A549 treated with CpdA at 1 μM for 4 hours (cell line): ENCODE measurements around the gene PCGF3. TPM values are rescaled to one million over a fixed set of nuclear protein-coding genes. Genes with fewer than 3 reads are reported as not detected.

Source experiments
- total RNA-seq: library from RNA; stranded (reverse); fragments of 200-300 nt; extraction: Qiagen RNA extraction; gene quantifications from 5 replicates; pipeline ENCODE4 v1.2.3, GENCODE V29; 2022; ENCODE audit warnings: low read depth

The PCGF3 gene, protein sequence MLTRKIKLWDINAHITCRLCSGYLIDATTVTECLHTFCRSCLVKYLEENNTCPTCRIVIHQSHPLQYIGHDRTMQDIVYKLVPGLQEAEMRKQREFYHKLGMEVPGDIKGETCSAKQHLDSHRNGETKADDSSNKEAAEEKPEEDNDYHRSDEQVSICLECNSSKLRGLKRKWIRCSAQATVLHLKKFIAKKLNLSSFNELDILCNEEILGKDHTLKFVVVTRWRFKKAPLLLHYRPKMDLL
- 14.4 to 23.1 TPM (median 21.0 TPM) in 5 replicates for total RNA-seq

GRCh38 chr4:705278-706082 is at the start of gene PCGF3:
PCGF3 (plus strand) TSS chr4:705832; CDS start chr4:733681, 27,849 bp downstream.

DNA sequence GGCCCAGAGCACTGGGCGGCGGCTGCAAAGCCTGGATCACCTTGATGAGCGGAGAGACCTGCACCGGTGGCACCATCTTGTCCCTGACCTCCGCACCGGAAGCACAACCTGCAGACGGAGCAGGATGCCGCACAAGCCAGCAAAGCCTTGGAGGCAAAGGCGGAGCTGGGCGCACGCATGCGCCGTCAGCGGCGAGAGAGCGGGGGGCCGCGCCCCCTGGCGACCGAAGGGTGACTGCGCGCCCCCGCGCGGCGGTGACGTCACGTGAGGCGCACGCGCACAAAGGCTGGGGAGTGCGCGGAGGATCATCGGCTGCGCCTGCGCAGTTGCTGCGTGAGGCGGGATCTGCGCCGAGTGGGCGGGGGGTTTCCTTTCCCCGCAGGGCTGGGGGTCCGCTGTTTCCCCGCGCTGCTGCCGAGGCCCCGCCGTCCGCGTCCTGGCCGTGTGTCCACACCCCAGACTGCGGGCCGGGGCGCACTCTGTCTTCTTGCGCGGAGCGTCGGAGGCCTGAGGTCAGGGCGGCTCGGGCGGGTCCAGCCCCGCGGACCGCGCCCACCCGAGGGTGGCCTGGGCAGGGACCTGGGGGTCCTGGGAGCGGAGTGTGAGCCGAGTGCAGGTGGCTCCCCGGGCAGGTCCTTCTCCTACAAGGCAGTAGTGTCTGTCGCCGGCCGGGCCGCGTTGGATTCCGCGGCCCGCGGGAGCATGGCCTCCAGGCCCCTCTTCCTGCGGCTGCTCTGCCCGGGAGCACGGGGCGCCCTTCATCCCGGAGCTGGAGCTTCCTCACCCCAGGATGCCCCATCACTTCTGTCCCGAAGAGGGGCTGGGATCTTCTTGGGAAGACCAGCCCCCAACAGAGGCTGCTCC is 31.2 kb upstream of the PCGF3 start, which contains the start of the genes ATP5ME and MYL5:
ATP5ME (minus strand) TSS at position 105 of the 864 bp plus-strand sequence; CDS start at position 76, 29 bp downstream.
MYL5 (plus strand) TSS at position 371 of the 864 bp plus-strand sequence. CDS start 3,485 bp downstream, outside the sequence.

GRCh38 chr4:688854-689681 is 16.6 kb upstream of the PCGF3 start, which contains the start of gene SLC49A3:
SLC49A3 (minus strand) TSS chr4:689151; CDS start chr4:689127, 24 bp downstream.

Other genes with a start within 250 kb of the PCGF3 start
- 12.9 to 18.6 TPM (median 13.9 TPM) in 5 replicates for gene ZNF721, start 206.7 kb upstream of the PCGF3 start, total RNA-seq
- gene PIGG, start 206.6 kb upstream of the PCGF3 start, total RNA-seq: 19.7 to 26.2 TPM (median 25.2 TPM) in 5 replicates
- not detected in 5 replicates for gene TMEM271, start 129.5 kb upstream of the PCGF3 start, total RNA-seq
- not detected in 5 replicates for gene PDE6B, start 80.3 kb upstream of the PCGF3 start, total RNA-seq
- 349 to 448 TPM (median 380 TPM) in 5 replicates for gene ATP5ME, start 31.6 kb upstream of the PCGF3 start, total RNA-seq
- gene MYL5, start 31.3 kb upstream of the PCGF3 start, total RNA-seq: 7.7 to 12.7 TPM (median 11.2 TPM) in 5 replicates
- 0.10 to 0.42 TPM (median 0.20 TPM) in 5 replicates for gene SLC49A3, start 16.7 kb upstream of the PCGF3 start, total RNA-seq
- gene CPLX1, start 120.3 kb downstream of the PCGF3 start, total RNA-seq: 0.57 to 0.93 TPM (median 0.69 TPM) in 5 replicates
- gene GAK, start 226.5 kb downstream of the PCGF3 start, total RNA-seq: 35.8 to 55.6 TPM (median 51.7 TPM) in 5 replicates
- gene TMEM175, start 226.6 kb downstream of the PCGF3 start, total RNA-seq: 8.6 to 10.6 TPM (median 8.8 TPM) in 5 replicates